Stimulated activated CD8-positive, alpha-beta memory T cell treated with anti-CD3 and anti-CD28 coated beads, Interleukin-12 subunit alpha, Interleukin-12 subunit beta, amount 100 ng/mL, for 24 hours (primary cell): ENCODE results near the gene BIRC6.
"Not testable (repeated sequence)": the region's sequence is repeated elsewhere in the genome, so short reads cannot be mapped to it uniquely, and the experiment has no call there.

Source experiments
- DNase-seq: peaks from one replicate; pipeline ENCODE4 v3.0.0-alpha.2; 2020; ENCODE audit errors: extremely low read depth

BIRC6 gene

DNA sequence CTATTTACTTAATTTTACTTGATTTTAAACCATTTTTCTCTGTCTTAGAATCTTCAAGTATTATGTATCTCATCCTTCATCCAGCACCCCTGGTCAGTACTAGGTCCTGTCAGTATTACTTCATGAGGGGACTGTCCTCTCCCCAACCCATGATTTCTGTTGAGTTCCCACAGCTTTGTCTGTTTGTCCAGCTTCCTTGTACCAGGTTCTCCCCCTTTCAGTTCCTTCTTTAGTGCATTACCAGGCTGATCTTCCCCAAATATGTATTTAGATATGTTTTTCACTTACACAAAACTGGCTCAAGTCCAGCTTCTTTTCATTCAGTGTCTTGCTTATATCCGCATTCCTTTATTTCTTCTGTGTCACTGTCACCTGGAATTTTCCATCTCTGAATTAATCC, 257.3 kb downstream of the BIRC6 start:
- no peak for DNase-seq

- no peak for DNase-seq
Measured at GRCh38 chr2:32617599-32618189, 260.9 kb downstream of the BIRC6 start.

- DNase-seq, result no peak
Measured at GRCh38 chr2:32622570-32623310, 265.9 kb downstream of the BIRC6 start.

DNA sequence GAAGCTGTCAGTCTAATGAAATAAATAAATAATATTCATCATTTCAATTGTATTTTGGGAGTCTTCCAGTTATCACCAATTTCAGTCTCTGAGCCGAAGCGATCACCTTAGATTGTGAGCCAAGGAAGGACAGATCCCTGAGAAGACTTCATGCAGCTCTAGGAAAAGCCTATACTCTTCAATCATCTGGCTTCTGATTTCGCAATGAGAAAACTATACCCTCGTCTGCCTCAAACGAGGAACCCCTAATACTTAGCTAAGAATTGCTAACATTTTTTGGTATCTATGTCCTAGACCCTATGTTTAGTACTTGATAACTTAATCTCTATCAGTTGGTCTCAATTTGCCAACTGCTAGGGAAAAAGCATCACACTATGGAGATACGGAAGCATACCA, 266.5 kb downstream of the BIRC6 start:
- DNase-seq, result no peak

DNA sequence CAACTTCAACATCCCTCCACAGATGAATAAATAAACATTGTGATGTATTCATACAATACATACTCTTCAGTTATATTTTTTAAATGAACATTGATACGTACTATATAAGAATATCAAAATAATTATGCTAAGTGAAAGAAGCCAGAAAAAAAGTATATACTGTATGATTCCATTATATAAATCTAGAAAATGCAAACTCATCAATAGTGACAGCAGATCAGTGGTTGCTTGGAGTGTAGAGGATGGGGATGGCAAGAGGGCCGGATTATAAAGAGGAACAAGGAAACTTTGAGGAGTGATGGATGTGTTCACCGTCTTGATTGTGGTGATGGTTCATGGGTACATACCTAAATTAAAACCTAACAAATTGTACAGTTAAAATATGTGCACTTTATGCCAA, 268.0 kb downstream of the BIRC6 start:
- DNase-seq, result no peak

DNA sequence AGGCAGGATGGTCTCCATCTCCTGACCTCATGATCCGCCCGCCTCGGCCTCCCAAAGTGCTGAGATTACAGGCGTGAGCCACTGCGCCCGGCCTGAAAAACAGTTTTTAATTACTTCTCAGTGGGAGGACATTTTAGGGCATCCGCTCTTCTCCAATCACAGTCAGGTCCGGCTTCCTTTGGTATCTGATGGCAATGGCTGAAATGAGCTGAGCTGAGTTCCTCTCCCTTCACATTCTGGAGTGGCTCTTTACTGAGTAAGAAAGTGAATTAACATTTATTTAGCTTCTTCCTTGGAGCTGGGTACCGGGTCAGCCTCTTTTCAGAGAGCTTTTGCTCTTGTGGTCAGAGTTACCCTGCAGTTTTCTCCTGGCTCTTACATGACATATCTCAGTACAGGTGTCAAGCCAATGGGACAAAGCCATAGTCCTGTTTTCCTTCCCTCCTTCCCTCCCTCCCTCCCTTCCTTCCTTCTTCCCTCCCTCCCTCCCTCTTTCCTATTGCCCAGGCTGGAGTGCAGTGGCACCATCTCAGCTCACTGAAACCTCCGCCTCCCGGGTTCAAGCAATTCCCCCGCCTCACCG, 269.9 kb downstream of the BIRC6 start:
- DNase-seq, result no peak

GRCh38 chr2:32627441-32627813, 270.6 kb downstream of the BIRC6 start:
- DNase-seq, result no peak

DNA sequence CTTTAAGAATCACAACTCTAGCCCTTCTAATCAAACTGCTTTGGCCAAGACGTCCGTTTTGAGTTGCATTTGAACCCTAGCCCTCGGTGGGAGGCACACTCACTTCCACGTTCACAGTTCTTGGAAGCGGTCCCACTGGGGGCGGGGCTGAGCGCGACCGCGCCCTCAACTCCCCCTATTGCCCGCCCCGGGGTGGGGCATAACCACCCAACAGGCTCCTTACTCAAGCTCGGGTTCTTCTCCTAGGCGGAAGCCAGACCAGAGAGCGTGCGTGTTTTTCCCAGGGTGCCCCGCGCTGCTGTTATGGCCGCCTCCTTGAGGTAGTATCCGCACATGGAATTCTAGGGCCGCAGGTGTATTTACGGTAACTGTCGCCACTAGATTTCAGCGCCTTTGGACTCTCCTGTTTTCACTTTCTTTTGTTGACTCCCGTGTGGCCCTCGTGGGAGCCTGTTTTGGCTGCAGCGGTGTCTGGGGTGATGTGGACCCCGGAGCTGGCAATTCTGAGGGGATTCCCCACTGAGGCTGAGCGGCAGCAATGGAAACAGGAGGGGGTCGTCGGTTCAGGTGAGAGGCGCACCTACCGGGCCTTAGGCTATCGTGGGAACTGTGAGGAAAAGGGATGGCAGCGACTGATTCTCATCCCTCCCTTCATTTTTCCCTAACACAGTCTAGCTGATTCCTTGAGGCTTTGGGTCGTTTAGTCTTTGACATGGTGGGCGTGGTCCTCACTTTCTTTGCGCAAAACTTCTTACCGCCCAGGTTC, 271.2 kb downstream of the BIRC6 start, which contains the start of gene TTC27:
TSS of gene TTC27 (plus strand) at position 237 of the 766 bp plus-strand sequence. CDS start at position 480, 243 bp downstream.
- DNase-seq, result peak; percentile 89

- no peak for DNase-seq
Measured at GRCh38 chr2:32632089-32632488, 275.3 kb downstream of the BIRC6 start.

DNA sequence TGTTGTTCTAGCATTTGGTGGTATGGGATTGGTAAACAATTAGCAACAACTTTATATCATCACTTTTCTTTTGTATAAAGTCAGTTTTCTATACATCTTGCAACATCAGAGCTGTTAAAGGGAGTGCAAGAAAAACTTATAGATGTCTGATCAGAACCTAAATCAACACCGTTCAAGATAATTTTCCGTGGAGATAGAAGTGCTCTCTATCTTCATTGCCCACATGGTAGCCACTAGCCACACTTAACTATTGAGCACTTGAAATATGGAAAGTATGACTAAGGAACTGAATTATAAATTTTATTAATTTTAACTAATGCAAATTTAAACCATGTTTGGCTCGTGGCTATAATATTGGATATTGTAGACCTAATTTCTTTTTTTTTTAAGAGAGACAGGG, 276.2 kb downstream of the BIRC6 start:
- no peak for DNase-seq

GRCh38 chr2:32638548-32638947, 281.7 kb downstream of the BIRC6 start:
- DNase-seq, result not testable (repeated sequence)

GRCh38 chr2:32641180-32641579, 284.4 kb downstream of the BIRC6 start:
- DNase-seq, result no peak

GRCh38 chr2:32647180-32647651, 290.4 kb downstream of the BIRC6 start:
- DNase-seq, result no peak

DNA sequence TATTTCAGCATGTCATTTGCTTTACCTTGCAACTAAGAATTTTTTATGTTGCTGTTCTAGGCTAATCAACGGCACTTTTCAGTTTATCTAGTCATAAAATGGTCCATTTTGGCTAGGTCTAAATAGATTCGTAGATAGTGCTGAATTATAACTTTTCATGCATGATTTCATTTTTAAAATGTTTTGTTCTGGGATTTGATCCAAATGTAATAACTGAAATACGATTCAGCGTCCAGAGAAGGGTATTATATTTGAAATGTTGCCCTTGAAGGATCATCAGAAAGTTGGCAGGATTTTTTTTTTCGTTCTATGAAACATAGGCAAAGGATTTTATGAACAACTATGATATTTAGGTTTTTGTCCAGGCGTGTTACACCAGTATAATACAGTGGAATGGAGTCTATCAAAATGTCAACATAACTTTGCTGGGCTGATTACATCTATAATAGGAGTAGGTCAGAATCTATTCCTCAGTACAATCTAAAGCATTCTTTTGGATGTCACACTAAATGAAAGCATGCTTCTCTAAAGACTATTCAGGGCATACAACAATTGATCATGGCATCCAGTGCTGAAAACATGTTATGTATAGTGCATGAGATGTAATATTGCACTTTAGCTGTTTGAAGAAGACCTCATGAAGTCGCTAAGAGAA, 295.9 kb downstream of the BIRC6 start:
- no peak for DNase-seq

DNA sequence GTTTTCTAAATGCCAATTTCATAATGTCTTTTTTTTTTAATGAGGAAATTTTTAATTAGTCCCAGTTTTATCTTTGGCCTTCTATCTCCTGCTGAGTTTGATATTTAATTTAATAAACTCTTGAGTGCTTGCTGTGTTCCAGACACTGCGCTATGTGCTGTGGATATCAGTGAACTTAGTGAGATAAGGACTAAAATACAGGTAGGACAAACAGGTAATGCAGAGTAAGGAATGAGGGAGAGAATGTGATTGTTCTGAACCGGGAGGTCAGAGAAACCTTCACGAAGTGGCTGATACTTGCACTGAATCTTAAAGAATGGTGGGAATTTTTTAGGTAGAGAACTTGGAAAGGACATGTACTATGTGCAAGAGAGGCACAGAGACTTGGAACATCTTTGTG, 299.2 kb downstream of the BIRC6 start:
- no peak for DNase-seq

GRCh38 chr2:32663864-32664263, 307.0 kb downstream of the BIRC6 start:
- DNase-seq, result no peak

DNA sequence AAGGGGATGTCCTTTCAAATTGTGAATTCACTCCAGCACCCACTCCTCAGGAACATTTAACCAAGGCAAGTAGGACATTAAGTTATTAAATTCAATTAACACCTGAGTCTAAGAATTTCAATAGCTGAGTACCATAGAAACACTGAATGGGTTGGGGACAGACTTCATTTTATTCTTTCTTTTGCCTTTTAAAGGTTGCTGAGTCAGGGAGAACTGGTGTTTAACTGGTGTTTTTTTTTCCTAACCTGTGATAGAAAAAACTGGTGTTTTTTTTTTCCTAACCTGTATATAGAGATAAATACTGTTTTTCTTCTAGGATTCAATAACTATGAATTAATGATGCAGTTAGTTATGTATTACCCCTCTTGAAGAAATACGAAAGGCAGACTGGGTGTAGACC, 309.9 kb downstream of the BIRC6 start:
- no peak for DNase-seq

- DNase-seq, result no peak
Measured at GRCh38 chr2:32668254-32668653, 311.4 kb downstream of the BIRC6 start.
